GM19372 (cell line): Measurements from ENCODE around the gene C19orf47.
"Not testable (repeated sequence)": the region's sequence is repeated elsewhere in the genome, so short reads cannot be mapped to it uniquely, and the experiment has no call there.

Experiments
- ATAC-seq: cut with Tn5 transposase; IDR thresholded peaks from one replicate; pipeline ENCODE4 v1.9.1; 2021; ENCODE audit warnings: mild to moderate bottlenecking, low read depth, moderate library complexity; ENCODE audit not compliant: unreplicated experiment

Gene C19orf47

GRCh38 chr19:40355975-40356680 is 7.9 kb upstream of the C19orf47 start:
- no peak for ATAC-seq

- ATAC-seq = no peak
Observed at GRCh38 chr19:40348961-40349507, 837 bp upstream of the C19orf47 start.

DNA sequence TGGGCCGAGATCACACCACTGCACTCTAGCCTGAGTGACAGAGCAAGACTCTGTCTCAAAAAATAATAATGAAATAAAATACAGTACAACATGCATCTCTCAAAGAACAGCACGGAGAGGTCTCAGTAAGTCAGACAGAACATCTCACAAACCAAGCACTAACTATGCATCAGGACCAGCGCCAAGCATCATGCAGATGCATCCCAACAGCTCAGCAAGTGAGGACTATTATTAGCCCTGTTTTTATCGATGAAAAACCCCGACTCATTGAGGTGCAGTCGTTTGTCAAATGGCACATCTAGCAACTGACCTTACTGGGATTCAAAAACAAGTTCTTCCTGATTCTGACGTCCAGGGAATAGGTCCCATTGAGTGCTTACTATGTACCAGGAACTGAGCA is 3.8 kb downstream of the C19orf47 start:
- ATAC-seq = no peak

DNA sequence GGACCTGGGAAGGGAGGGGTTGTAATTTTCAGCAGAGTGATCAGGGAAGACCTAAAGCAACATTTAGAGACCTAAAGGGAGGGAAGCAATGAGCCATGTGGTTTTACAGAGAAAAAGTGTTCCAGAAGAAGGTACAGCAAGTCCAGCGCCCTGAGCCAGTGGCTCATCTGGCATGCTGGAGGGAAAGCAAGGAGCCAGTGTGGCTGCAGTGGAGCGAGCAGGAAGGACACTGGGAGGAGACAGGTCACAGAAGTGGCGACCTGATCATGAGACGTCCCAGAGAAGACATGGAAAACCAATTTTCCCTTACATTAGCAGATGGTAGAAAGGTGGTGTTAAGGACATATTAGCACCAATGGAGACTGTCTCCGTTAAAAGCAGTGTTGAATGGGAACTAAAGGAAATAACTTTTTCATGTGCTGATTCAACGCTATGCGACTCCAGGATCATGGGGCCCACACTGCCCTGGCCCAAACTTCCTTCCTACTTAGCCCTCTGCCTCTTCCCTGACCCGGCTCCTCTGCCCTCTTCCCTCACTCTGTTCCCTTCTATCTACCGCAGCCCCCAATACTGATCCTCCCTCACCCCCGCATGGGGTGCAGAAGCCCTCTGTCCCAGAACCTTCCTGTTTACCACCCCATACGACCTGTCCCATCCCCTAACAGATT is 5.4 kb downstream of the C19orf47 start:
- no peak for ATAC-seq

- no peak for ATAC-seq
Observed at GRCh38 chr19:40341601-40342482, 6.4 kb downstream of the C19orf47 start.

DNA sequence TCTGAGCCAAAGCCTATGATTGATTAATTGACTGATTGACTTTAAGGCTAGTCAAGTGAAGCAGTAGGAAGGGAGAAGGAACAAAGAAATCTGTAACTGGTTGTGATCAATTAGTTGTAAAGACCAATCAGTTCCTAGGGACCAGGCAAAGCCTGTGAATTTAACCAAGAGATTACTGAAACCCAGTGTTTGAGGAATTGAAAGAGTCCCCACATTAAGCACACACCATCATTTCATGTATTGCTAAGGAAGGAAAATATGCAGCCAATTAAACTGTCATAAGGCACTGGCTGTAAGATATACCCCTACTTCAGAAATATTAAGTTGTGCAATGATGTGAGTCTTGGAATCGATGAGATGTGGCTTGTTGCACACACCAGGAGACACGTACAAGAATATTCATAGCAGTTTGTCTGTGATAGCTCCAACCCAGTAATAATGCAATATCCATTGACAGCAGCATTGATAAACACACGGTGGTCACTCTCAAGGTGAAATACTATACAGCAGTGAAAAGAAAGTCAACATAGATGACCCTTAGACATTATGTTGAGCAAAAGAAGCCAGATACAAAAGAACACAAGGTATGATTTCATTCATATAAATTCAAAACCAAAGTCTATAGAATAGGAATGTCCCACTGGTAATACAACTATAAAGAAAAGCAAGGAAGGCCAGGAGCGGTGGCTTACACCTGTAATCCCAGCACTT is 9.0 kb downstream of the C19orf47 start:
- no peak for ATAC-seq

GRCh38 chr19:40337594-40337993 is 10.6 kb downstream of the C19orf47 start:
- no peak for ATAC-seq

DNA sequence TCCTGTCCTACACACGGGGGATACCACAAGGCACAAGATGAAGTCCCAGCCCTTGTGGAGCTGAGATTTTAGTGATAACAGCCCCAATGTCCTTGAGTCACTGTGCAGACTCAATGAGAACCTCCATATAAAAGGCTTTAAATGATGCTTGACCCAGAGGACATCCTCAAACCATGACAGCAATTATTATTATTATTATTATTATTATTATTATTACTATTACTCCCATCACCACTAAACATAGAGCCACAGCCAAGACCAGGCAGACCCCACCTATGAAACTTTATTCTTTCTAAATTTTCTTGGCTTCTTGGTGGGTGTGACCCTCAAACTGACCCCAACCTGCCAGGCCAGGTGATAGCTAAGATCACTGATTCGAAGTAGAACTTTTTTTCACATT is 11.1 kb downstream of the C19orf47 start:
- no peak for ATAC-seq

GRCh38 chr19:40336601-40336900 is 11.6 kb downstream of the C19orf47 start:
- no peak for ATAC-seq

GRCh38 chr19:40335855-40336600 is 12.2 kb downstream of the C19orf47 start:
- no peak for ATAC-seq

DNA sequence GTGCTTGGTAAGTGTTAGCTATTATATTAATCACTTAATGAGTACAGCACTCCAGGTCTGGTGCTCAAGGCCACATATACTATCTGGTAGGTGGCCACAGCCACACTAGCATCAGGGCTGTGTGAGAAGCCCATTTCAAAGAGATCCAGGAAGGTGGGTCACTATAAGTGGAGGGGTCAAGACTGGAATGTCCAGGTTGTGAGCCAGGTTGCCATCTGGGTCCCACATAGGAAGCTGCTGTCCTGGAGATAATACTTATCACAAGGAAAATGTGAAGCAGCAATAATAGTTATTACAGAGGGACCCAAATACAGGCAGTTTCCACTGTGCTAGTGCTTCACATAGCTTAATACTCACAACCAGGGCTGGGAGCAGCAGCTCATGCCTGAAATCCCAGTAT is 13.1 kb downstream of the C19orf47 start:
- no peak for ATAC-seq

DNA sequence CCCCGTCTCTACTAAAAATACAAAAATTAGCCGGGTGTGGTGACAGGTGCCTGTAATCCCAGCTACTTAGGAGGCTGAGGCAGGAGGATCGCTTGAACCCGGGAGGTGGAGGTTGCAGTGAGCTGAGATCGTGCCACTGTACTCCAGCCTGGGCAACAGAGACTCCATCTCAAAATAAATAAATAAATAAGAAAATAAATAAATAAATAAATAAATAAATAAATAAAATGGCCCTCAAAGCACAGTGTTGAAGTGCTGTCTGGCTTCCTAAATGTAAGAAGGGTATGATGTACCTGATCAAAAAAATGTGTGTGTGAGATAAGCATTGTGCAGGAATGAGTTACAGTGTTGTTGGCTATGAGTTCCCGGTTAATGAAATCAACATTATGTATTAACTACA is 15.1 kb downstream of the C19orf47 start:
- not testable (repeated sequence) for ATAC-seq

GRCh38 chr19:40332669-40333068 is 15.5 kb downstream of the C19orf47 start:
- no peak for ATAC-seq

DNA sequence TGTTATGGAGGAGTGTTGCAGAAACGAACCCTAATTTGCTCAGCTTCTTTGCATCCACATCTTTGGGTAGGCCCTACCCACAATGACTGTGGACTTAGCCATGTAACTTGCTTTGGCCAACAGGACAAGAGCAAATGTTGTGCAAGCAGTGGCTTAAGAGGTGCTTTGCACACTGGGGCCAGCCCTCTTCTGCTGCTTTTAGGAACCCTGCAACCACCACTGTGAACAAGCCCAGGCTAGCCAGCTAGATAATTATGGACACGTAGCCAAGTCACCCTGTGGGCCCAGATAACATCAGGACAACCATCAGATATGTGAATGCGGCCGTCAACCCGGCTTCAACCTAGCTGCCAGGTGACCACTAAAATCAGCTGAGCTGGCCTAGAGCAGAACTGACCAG is 17.1 kb downstream of the C19orf47 start:
- ATAC-seq = no peak

- ATAC-seq = no peak
Observed at GRCh38 chr19:40326201-40326600, 22.0 kb downstream of the C19orf47 start.

DNA sequence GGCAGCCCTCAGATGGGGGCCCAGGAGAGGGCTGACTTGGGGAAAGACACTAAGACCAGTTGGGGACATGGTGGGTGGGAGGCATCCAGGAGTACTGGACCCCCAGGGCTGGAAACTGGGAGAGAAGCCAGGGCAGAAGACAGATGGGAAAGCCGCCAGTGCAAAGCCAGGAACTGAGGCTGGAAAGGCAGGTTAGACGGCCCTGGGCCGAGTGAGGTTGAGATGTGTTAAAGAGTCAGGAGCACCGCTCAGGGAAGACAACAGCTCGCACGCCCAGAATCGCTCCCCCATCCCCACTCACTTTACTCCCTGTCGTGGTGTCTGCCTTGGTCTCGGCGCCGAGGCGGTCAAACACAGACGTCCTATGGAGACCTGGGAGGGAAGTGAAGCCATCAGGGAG is 24.5 kb downstream of the C19orf47 start:
- no peak for ATAC-seq

DNA sequence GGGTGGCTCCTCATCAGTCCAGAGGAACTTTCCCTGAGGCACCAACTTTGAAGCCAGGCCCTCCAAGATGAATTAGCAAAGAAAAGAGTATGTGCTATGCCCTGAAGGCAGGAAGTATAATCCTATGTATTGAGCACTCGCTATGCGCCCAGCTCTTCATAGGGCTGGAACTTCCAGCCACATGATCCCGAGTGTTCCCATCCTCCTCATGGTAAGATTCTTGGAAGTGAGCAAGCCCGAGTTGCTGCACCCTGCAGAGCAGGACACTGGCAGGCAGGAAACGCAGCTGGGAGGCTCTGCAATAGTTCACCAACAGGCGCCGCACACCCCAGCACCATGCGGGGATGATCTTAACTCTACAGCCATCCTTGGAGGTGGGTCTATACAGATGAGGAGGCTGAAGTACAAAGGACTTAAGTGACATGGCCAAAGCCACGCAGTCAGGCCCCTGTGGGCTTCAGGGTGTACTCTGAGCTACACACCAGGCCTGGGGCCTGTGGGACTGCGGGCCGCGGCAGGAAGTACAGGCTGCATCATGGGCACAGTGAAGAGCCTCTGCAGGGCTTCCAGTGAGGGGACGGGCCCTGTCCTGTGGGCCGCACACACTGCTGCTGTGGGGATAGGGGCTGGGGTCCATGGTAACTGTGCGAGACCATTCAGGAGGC is 25.1 kb downstream of the C19orf47 start:
- ATAC-seq = no peak

DNA sequence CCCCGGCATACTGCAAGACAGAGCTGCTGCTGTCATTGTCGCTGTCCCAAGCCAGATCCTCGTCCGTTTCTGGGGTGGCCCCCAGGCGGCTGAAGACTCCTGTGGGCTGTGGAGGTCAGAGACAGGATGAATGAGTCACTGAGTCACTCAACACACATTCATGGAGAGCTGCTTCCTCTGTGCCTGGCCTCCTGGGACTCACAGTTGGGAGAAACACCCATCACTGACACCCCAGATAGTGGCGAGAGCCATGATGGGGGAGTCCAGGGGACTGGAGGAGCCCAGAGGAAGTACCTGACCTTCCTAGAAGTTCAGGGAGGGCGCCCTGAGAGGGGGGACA is 26.0 kb downstream of the C19orf47 start:
- ATAC-seq = no peak

- ATAC-seq = no peak
Observed at GRCh38 chr19:40321566-40322270, 26.5 kb downstream of the C19orf47 start.
